Astrocyte (in vitro differentiated cells and primary cell): ENCODE measurements around the gene CALD1. TPM values are rescaled to one million over a fixed set of nuclear protein-coding genes. Genes with fewer than 3 reads are reported as not detected.

Source experiments
- DNase-seq: peaks from one replicate; pipeline ENCODE4 v3.0.0-alpha.2; 2010; ENCODE audit warnings: low read depth
- FAIRE-seq: peaks from 2 replicates; lab custom pipeline; 2011; peaks lifted over from hg19 to GRCh38; lab: Jason Lieb, UNC
- H2AFZ ChIP-seq: 2 replicates; pipeline ENCODE4 v1.6.0; 2012; ENCODE audit warnings: low read depth, low read length, inconsistent platforms
- H3K27ac ChIP-seq: 2 replicates; pipeline ENCODE4 v1.5.1; 2011; ENCODE audit warnings: low read depth, low read length, inconsistent platforms
- H3K27me3 ChIP-seq: 2 replicates; pipeline ENCODE4 v1.6.0; 2011; ENCODE audit warnings: low read length, inconsistent platforms; ENCODE audit not compliant: insufficient read depth
- H3K36me3 ChIP-seq: 2 replicates; pipeline ENCODE4 v1.5.1; 2011; ENCODE audit warnings: low read length, inconsistent platforms; ENCODE audit not compliant: insufficient read depth
- H3K4me1 ChIP-seq: 2 replicates; pipeline ENCODE4 v1.5.1; 2011; ENCODE audit warnings: low read length, inconsistent platforms; ENCODE audit not compliant: insufficient read depth
- H3K4me2 ChIP-seq: 2 replicates; pipeline ENCODE4 v1.6.0; 2012; ENCODE audit warnings: low read length, inconsistent platforms
- H3K4me3 ChIP-seq: 2 replicates; pipeline ENCODE4 v1.5.1; 2011; ENCODE audit warnings: low read depth, mild to moderate bottlenecking, low read length, inconsistent platforms; ENCODE audit not compliant: insufficient read depth
- H3K79me2 ChIP-seq: 2 replicates; pipeline ENCODE4 v1.6.0; 2012; ENCODE audit warnings: mild to moderate bottlenecking, low read length, inconsistent platforms; ENCODE audit not compliant: insufficient read depth
- H3K9ac ChIP-seq: 2 replicates; pipeline ENCODE4 v1.6.0; 2012; ENCODE audit warnings: mild to moderate bottlenecking, low read length, inconsistent platforms
- H3K9me3 ChIP-seq: 2 replicates; pipeline ENCODE4 v1.5.1; 2012; ENCODE audit warnings: low read depth, mild to moderate bottlenecking, low read length, inconsistent platforms; ENCODE audit not compliant: insufficient read depth
- H4K20me1 ChIP-seq: 2 replicates; pipeline ENCODE4 v1.6.0; 2012; ENCODE audit warnings: low read length, inconsistent platforms; ENCODE audit not compliant: insufficient read depth
- H3K27ac Mint-ChIP-seq: one replicate; pipeline ENCODE4 v1.8.0; 2021; ENCODE audit warnings: mild to moderate bottlenecking, mixed read lengths; ENCODE audit not compliant: unreplicated experiment
- H3K27me3 Mint-ChIP-seq: one replicate; pipeline ENCODE4 v1.8.0; 2021; ENCODE audit warnings: low read depth, mixed read lengths; ENCODE audit not compliant: unreplicated experiment
- H3K36me3 Mint-ChIP-seq: one replicate; pipeline ENCODE4 v1.8.0; 2021; ENCODE audit warnings: low read depth, mixed read lengths; ENCODE audit not compliant: unreplicated experiment
- H3K4me1 Mint-ChIP-seq: one replicate; pipeline ENCODE4 v1.8.0; 2021; ENCODE audit warnings: low read depth, mixed read lengths; ENCODE audit not compliant: unreplicated experiment
- H3K4me3 Mint-ChIP-seq: one replicate; pipeline ENCODE4 v1.8.0; 2021; ENCODE audit warnings: mild to moderate bottlenecking, moderate library complexity, mixed read lengths; ENCODE audit not compliant: unreplicated experiment
- H3K9me3 Mint-ChIP-seq: one replicate; pipeline ENCODE4 v1.8.0; 2021; ENCODE audit warnings: mild to moderate bottlenecking, mixed read lengths; ENCODE audit not compliant: unreplicated experiment
- EZH2 ChIP-seq: IDR thresholded peaks from 2 replicates; pipeline ENCODE4 v1.6.1; 2012; ENCODE audit warnings: mild to moderate bottlenecking, low read length, inconsistent platforms; ENCODE audit not compliant: insufficient read depth
- total RNA-seq: library from RNA; stranded (reverse); gene quantifications from 2 replicates; pipeline ENCODE4 v1.2.1, GENCODE V29; 2021
- TF ChIP-seq, protein P1 (sequence below): IDR thresholded peaks from 2 replicates; pipeline ENCODE4 v1.5.1; 2011; ENCODE audit warnings: low read depth, mild to moderate bottlenecking, inconsistent platforms, low read length, moderate library complexity; ENCODE audit not compliant: insufficient read depth

The CALD1 gene
- total RNA-seq, 1 donor from 2014 or later, result 1,872 TPM

DNA sequence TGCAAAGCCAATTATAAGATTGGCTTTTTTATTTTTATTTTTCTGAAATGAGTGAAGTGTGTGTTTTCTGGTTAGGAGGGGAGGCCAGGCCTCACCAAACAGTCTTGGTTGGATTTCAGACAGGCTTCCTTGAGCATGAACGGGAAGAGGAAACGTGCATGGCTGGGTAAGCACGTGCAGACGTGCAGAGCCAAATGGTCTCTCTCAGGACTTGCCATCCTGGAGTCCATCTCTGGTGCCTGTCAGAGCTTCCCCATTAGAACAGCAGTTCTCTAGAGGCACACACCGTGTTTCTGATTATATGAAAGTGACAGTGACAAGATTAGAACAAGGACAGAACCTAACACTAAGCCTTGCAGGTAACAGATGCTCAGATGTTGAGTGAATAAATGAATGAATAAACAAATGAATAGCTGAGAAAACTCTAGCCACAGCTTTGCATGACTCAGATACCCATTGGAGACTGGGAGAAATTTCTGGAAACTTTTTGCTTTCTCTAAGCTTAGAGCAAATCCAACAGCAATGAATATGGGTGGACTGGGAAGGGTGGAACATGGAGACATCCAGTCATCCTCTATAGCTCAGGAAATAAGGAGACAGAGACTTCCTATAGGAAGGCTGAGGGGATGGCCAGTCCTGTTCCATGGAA is 11.8 kb upstream of the CALD1 start:
- Mint-ChIP-seq H3K27ac (peak overlapping the region; percentile 43), H3K4me3 (no peak overlapping the region), H3K36me3 (peaks cover 15% of the 10 kb centered on the region), H3K27me3 (no peaks in the 10 kb centered on the region), H3K4me1 (peaks cover 41% of the 10 kb centered on the region), H3K9me3 (peaks cover 3% of the 10 kb centered on the region)
- Histone ChIP-seq H3K36me3 (no peaks in the 10 kb centered on the region), H3K9ac (no peak overlapping the region), H3K9me3 (no peaks in the 10 kb centered on the region), H3K4me2 (peak overlapping the region; percentile 31), H3K27me3 (no peaks in the 10 kb centered on the region), H3K27ac (no peak overlapping the region), H3K4me1 (peaks cover 11% of the 10 kb centered on the region), H4K20me1 (no peaks in the 10 kb centered on the region), H2AFZ (peak overlapping the region; percentile 42), H3K79me2 (no peaks in the 10 kb centered on the region), H3K4me3 (no peak overlapping the region)
- no peak for DNase-seq
- FAIRE-seq, result no peak
- TF ChIP-seq, protein P1, sequence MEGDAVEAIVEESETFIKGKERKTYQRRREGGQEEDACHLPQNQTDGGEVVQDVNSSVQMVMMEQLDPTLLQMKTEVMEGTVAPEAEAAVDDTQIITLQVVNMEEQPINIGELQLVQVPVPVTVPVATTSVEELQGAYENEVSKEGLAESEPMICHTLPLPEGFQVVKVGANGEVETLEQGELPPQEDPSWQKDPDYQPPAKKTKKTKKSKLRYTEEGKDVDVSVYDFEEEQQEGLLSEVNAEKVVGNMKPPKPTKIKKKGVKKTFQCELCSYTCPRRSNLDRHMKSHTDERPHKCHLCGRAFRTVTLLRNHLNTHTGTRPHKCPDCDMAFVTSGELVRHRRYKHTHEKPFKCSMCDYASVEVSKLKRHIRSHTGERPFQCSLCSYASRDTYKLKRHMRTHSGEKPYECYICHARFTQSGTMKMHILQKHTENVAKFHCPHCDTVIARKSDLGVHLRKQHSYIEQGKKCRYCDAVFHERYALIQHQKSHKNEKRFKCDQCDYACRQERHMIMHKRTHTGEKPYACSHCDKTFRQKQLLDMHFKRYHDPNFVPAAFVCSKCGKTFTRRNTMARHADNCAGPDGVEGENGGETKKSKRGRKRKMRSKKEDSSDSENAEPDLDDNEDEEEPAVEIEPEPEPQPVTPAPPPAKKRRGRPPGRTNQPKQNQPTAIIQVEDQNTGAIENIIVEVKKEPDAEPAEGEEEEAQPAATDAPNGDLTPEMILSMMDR, result no peak
- TF ChIP-seq EZH2, result no peak

DNA sequence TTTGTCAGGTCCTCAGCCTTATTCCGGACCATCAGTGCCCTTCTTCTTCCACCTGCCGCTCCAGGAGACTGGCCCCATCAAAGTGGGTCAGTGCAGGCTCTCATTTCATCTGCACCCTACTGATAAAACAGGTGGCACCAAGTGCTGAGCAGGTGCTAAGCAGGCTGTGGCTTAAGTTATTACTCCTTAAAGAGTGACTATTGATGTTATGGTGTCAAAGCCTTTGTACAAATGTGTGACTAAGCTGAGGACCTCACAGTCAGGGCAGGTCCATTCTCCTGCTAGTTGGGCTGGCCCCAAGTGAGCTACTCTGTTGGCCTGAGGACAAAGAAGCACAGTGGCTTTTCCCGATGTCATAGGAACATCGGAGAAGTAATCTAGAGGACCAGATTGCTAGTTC is 11.2 kb upstream of the CALD1 start:
- no peak overlapping the region for H3K27ac ChIP-seq

GRCh38 chr7:134770676-134771075 is 8.8 kb upstream of the CALD1 start:
- Histone ChIP-seq H3K9me3 (no peaks in the 10 kb centered on the region), H2AFZ (no peak overlapping the region), H3K4me2 (no peak overlapping the region), H3K4me1 (peaks cover 11% of the 10 kb centered on the region), H3K79me2 (no peaks in the 10 kb centered on the region), H4K20me1 (no peaks in the 10 kb centered on the region), H3K27ac (no peak overlapping the region), H3K9ac (no peak overlapping the region), H3K36me3 (no peaks in the 10 kb centered on the region), H3K4me3 (no peak overlapping the region), H3K27me3 (no peaks in the 10 kb centered on the region)
- DNase-seq, result no peak
- H3K27ac Mint-ChIP-seq, result no peak overlapping the region
- peaks cover 36% of the 10 kb centered on the region for H3K4me1 Mint-ChIP-seq
- H3K27me3 Mint-ChIP-seq, result no peaks in the 10 kb centered on the region
- peaks cover 9% of the 10 kb centered on the region for H3K36me3 Mint-ChIP-seq
- TF ChIP-seq EZH2, result no peak
- TF ChIP-seq, protein P1, result no peak
- no peak for FAIRE-seq
- H3K9me3 Mint-ChIP-seq, result no peaks in the 10 kb centered on the region
- H3K4me3 Mint-ChIP-seq, result no peak overlapping the region

More for the DNA sequence above, 11.2 kb upstream of the CALD1 start:
- H3K4me3 ChIP-seq, result no peak overlapping the region
- no peak overlapping the region for H3K4me3 Mint-ChIP-seq
- H3K9ac ChIP-seq, result no peak overlapping the region
- H3K9me3 ChIP-seq, result no peaks in the 10 kb centered on the region
- no peaks in the 10 kb centered on the region for H3K79me2 ChIP-seq
- TF ChIP-seq EZH2, result no peak
- TF ChIP-seq, protein P1, result no peak
- DNase-seq (no peak), FAIRE-seq (no peak)
- no peak overlapping the region for H3K27ac Mint-ChIP-seq
- H3K4me2 ChIP-seq, result no peak overlapping the region
- peaks cover 38% of the 10 kb centered on the region for H3K4me1 Mint-ChIP-seq
- peaks cover 15% of the 10 kb centered on the region for H3K36me3 Mint-ChIP-seq
- H3K27me3 ChIP-seq, result no peaks in the 10 kb centered on the region
- H2AFZ ChIP-seq, result no peak overlapping the region
- H3K36me3 ChIP-seq, result no peaks in the 10 kb centered on the region
- peaks cover 11% of the 10 kb centered on the region for H3K4me1 ChIP-seq
- H3K9me3 Mint-ChIP-seq, result peaks cover 3% of the 10 kb centered on the region
- H3K27me3 Mint-ChIP-seq, result no peaks in the 10 kb centered on the region
- no peaks in the 10 kb centered on the region for H4K20me1 ChIP-seq
